ENCODE measurements around the gene BRMS1.

The BRMS1 gene

GRCh38 chr11:66336234-66337102, 8.4 kb downstream of the BRMS1 start, which contains the start of gene RIN1:
Gene RIN1 (minus strand): TSS chr11:66336434. CDS start chr11:66336402, 32 bp downstream.
- DNase-seq: peak; percentile 83 to 85

GRCh38 chr11:66335531-66336233, 9.2 kb downstream of the BRMS1 start:
- no peak for DNase-seq

- DNase-seq: no peak
Measured at GRCh38 chr11:66334605-66335442, 10.1 kb downstream of the BRMS1 start.

- no peak for DNase-seq
Measured at GRCh38 chr11:66333896-66334604, 10.9 kb downstream of the BRMS1 start.

GRCh38 chr11:66333220-66333877, 11.6 kb downstream of the BRMS1 start:
- DNase-seq: no peak

- no peak for DNase-seq
Measured at GRCh38 chr11:66332371-66333219, 12.3 kb downstream of the BRMS1 start.

GRCh38 chr11:66331542-66332370, 13.1 kb downstream of the BRMS1 start:
- DNase-seq: no peak

- no peak for DNase-seq
Measured at GRCh38 chr11:66330931-66331330, 14.0 kb downstream of the BRMS1 start.

GRCh38 chr11:66329165-66329673, 15.7 kb downstream of the BRMS1 start:
- peak in 1 of 2 experiments; percentile 16 for DNase-seq

- DNase-seq: peak; percentile 90 to 93
Measured at GRCh38 chr11:66328302-66329144, 16.4 kb downstream of the BRMS1 start.

- DNase-seq: peak in 1 of 2 experiments; percentile 53
Measured at GRCh38 chr11:66328031-66328301, 16.9 kb downstream of the BRMS1 start.

- DNase-seq: no peak
Measured at GRCh38 chr11:66327171-66328030, 17.5 kb downstream of the BRMS1 start.

- peak in 1 of 2 experiments; percentile 55 for DNase-seq
Measured at GRCh38 chr11:66326261-66327111, 18.4 kb downstream of the BRMS1 start.

GRCh38 chr11:66325263-66325671, 19.6 kb downstream of the BRMS1 start:
- DNase-seq: no peak

- no peak for DNase-seq
Measured at GRCh38 chr11:66324664-66325063, 20.2 kb downstream of the BRMS1 start.

GRCh38 chr11:66323684-66324083, 21.2 kb downstream of the BRMS1 start:
- DNase-seq: no peak
